Stimulated activated CD4-positive, alpha-beta T cell treated with anti-CD3 and anti-CD28 coated beads, Interleukin-1b, Interleukin-23, amount 100 ng/mL, for 48 hours (primary cell): ENCODE results near the gene MOCS2.
"Not testable (repeated sequence)": the region's sequence is repeated elsewhere in the genome, so short reads cannot be mapped to it uniquely, and the experiment has no call there.

Experiments used
- DNase-seq: peaks from one replicate; pipeline ENCODE4 v3.0.0-alpha.2; 2020

Gene MOCS2, protein sequence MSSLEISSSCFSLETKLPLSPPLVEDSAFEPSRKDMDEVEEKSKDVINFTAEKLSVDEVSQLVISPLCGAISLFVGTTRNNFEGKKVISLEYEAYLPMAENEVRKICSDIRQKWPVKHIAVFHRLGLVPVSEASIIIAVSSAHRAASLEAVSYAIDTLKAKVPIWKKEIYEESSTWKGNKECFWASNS

DNA sequence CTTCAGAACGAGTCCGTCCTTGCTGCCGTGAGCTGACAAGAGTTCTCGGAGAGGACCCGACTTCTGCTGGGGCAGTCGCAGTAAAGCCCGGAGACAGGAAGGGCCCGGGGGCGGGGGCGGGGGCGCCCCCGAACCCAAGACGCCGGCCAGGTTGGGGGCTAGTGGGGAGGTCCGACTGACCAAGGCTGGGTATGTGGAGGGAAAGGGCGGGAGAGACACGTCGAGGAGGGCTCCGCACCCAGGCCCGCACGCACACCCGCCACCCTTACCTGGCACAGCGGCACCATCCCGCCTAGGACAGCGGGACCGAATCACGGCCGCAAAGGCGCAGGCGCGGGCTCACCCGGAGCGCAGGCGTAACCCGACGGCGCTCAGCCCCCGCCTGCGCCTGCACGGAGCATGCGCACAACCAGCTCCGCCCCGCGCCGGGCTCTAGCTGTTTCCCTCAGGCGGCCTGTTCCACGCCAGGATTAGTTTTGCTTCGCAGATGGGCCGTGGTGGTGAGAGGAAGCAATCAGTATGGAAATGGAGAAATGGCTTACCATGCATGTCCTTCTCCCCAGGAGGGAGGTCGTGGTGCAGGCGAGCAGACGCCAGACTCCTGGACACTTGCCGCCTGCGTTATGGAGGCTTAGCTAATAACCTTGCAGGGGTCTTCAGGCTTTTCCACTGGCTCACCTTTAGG lies at the start of gene MOCS2:
MOCS2 (minus strand) TSS at position 315 of the 685 bp plus-strand sequence. CDS start 2,583 bp downstream, outside the sequence.
- peak; percentile 90 for DNase-seq

DNA sequence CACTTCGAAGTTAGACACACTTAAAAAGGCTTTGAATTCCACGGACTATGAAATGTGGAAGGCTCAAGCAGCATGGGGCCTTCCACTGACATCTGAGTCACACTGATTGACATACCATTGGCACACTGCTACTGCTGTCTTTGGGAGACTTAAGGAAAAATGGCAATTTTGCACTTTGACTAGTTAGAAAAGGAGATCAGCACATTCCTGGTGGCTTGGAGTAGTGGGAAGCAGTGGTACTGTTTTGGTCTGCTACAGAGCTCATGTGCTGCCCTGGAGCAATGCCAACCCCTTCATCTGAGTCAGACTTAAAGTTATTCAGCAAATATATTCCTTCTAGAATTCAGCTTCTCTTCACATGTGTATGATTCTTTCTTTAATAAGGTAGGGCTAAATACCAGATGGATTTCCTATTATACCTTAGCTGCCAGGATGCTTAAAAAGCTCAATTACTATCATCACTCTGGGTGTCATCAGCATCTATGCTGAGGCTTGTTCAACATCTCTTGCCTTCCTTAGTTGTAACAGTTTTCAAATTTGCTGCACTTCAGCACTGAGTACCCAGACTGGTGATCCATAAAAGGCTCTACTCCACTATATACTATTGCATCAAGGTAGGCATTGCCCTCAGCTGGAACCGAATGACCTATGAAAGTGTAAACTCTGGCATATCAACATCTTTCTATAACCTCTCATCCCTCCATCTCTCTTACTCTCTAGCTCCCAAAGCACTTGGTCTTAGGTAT lies 42.3 kb upstream of the MOCS2 start:
- DNase-seq: no peak

DNA sequence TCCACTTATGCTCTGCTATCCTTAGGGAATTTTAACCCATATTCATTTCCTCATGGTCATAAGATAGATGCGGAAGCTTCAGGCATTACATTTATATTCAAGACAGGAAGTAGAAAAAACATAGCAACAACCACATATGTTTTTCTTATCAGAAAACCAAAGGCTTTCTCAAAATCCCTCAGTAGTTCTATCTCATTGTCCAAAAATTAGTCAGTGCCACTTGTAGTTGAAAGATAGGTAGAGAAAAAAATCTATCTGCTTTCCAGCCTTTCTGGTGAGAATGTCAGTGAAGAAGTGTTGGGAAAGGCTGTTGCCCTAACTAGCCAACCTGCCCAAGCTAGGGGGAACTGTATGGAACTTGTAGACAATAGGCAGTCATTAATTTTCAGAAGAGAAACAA lies 23.5 kb upstream of the MOCS2 start:
- DNase-seq: no peak

DNA sequence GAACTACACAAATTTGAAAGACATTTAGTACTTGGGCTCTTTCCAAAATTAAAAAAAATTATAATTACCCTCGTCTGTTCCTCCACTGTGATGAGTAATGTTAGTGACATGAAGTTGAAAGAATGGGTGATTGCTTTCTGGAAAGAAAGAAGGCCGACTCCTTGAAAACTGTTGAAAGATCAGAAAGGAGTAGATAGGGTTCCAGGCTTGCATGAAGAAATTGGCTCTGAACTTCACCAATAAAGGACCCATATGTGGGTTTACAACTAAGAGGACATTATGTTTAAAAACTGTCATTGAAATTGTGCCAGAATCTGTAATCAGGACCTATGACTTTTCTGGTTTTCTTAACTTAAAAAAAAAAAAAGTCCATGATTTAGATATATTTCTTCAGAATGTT lies 20.7 kb upstream of the MOCS2 start:
- DNase-seq: no peak

DNA sequence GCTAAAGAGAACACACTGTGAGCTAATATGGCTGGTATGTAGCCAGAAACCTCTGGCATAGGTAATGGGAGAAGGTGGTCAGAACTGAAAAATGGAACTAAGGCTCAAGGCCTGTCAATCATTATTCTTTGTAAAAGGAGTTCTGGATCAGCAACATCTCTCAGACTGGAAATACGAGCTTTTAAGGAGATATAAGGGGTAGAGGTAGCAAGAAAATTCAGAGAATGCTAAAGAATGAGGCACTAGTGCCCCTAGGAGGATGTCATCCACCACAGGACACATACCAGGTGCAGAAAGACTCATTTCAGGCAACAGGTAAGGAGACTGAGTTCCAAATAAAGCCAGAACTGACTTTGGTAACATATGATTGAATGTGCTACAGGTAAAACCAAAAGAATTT lies 18.9 kb upstream of the MOCS2 start:
- no peak for DNase-seq

DNA sequence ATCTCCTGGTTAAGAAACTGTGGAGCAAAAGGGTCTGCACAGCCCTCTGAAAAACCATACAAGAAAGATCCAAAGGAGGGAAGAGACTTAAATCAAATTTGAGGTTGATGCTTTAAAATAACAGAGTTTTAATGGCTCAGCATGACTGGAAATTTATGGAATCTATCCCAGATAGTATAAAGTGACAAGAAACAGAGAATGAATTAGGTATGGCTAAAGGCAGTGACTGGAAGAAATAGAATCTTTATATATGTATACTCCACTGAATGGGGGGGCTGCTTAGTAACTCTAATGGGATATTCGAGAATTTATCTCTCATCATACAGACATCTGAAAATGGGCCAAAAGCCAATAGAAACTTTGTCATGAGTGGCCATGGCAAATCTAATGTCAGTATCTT lies 17.6 kb upstream of the MOCS2 start:
- no peak for DNase-seq

DNA sequence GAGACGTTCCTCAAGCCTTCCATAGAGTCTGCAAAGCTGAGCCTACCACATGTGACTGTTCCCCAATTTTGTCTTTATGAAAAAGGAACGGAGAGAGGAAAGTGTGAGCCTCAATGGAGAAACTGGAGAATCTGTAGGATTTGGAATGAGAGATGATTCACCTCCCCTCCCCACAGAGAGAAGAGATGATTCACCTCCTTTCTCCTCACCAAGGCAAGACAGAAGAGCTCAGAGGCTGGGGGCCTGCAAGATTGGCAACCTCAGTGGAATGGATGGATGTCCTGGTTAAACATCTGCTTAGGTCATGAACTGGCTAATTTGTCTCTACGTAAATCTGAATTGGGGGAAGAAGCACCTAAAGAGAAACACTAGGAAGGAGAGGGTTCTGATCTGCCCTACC lies 17.0 kb upstream of the MOCS2 start:
- no peak for DNase-seq

DNA sequence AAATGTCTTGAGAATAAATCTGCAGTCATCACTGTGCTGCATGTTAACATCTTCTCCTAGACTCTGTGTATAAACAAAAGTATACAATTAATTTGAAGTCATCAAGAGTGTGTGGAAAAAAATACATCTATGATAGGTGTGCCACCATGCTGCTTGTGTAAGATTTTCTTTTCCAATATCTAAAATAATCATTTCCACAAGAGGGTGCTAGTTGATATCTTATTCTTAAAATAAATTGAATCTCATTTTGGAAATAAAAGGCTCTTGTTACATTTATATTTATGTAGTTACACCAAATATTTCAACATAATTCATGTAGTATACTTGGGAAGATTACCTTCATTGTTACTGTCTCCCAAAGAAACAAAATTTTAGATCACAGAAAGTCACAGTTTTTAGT lies 14.1 kb upstream of the MOCS2 start:
- no peak for DNase-seq

DNA sequence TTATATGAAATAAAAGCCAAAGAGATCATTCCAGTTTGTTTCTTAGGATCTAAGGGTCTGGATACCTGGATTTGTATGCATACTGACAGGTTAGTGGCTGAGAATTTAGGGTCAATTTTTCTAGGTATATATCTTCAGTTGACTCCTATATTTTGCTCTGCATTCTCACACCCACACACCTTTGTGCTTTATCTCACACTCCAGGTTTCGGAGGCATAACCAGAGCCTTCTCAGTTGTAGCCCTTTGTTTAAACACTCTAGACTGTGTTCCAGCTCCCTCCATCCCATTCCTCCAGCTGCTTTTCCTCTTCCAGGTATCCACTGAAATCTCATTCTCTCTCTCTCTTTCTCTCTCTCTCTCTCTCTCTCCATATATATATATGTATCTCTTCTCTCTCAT lies 10.6 kb upstream of the MOCS2 start:
- DNase-seq: no peak

DNA sequence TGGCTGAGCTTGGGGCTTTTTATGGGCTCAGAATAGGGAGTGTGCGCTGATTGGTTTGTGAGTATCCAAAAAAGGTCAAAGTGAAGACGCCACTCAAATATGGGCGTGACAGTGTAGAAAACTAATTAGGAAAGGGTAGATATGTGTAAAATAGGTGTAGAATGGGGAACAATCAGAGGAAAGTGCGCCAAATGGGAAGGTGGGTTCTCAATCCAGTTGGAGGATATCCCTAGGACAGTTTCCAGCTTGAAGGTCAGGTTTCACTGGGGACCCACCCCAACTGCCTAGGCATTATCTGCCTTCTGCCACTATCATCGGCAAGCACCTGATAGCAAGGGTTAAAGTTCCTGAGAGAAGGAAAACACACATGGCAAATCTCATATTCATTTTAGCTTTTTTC lies 9.3 kb upstream of the MOCS2 start:
- DNase-seq: no peak

DNA sequence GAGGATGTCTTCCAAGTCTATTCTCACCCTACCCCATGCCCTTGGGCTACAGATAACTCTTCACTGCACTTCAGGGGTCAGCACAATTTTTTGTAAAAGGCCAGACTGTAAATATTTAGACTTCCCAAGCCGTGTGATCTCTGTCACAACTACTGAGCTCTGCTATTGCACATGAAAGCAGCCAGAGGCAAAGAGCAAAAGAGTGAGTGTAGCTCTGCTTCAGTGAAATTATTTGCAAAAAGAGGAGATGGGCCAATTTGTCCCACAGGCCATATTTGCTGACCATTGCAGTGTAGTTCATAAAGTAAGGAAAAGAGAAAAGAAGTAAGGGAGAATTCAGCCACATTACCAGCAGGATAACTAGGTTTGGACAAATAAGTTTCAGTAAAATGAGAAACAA lies 7.0 kb upstream of the MOCS2 start:
- DNase-seq: no peak

DNA sequence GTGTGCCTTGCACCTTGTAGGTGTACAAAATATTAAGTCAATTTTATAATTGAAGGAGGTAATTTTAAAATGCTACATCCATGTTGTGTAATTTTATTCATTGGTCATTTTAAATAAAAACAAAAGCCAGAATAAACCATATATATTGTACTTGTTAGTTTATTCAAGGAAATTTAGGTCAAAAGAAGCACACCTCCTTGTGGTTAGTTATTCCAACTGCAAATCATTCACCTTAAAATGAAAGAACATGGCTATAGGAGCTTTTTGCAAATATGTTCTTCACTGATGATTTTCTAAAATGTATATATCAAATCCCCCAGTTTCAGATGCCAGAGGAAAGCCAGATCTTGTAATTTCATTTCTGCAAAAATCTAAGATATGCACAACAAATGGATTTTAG lies 5.4 kb upstream of the MOCS2 start:
- DNase-seq: no peak

DNA sequence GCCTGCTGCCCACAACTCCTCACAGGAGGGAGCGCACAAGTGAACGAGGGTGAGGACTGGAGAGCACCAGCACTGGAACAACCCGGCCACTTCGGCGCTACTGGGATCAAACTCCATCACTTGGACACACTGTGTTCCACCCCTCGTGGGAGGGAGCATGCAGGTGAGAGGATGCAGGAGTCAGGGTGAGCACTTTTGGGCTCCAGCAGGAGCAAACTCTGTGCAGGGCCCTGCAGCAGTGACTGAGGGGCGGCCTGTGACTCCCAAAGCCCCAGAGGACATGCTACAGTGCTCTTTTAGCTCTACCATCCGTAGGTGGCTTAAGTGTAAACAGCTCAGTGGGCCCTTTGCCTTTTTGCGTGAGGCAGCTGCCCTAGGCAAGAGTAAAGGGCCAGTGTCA lies 4.4 kb upstream of the MOCS2 start:
- no peak for DNase-seq

DNA sequence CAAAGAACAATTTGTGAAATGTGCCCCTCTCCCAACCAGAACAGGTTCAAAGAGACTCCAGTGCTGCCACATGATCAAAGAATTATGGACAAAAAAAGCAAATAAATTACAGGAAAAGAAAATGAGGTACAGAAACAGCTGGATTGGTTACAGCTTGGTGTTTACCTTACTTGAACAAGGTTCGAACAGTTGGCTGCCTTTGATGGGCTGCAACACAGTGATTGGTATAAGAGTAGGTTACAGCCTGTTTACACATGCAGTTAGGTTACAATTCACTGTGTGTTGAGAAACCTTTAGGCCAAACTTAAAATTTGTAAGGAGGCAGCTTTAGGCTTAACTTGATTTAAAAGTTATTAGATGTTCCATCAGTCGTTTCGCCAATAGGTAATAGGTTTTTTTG lies 3.4 kb upstream of the MOCS2 start:
- DNase-seq: no peak

DNA sequence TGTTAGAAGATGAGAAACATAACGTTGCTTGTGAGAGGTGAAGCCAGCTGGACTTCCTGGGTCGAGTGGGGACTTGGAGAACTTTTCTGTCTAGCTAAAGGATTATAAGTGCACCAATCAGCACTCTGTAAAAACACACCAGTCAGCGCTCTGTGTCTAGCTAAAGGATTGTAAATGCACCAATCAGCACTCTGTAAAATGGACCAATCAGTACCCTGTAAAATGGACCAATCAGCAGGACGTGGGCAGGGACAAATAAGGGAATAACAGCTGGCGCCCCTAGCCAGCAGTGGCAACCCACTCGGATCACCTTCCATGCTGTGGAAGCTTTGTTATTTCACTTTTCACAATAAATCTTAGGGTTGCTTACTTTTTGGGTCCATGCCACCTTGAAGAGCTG lies 2.8 kb upstream of the MOCS2 start:
- not testable (repeated sequence) for DNase-seq

DNA sequence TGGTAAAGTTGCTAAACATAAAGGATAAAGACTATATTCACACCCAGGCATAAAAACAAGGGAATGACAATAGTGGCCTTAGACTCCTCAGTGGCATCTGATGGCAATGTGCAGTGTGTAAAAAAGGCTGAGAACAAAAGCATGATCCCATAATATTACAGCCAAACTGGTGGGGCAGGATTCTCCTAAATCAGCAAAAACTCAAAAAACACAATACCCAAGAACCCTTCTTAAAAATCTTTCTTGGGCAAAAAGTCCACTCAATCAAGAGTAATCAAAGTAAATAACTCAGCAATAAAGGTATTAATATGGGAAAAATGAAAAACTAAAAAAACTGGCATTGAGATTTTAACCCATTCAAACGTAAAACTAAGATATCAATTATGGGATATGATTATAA lies 1.6 kb upstream of the MOCS2 start:
- DNase-seq: no peak

DNA sequence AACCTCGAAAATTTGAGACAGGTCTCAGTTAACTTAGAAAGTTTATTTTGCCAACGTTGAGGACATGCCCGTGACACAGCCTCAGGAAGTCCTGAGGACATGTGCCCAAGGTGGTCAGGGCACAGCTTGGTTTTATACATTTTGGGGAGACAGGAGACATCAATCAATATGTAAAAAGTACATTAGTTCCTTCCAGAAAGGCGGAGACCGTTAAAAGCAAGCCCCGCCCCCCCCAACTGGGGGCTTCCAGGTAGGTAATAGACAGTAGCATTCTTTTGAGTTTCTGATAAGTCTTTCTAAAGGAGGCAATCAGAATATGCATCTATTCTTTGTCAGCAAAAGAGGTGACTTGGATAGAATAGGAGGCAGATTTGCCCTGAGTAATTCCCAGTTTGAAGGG lies 599 bp upstream of the MOCS2 start:
- DNase-seq: peak; percentile 6

DNA sequence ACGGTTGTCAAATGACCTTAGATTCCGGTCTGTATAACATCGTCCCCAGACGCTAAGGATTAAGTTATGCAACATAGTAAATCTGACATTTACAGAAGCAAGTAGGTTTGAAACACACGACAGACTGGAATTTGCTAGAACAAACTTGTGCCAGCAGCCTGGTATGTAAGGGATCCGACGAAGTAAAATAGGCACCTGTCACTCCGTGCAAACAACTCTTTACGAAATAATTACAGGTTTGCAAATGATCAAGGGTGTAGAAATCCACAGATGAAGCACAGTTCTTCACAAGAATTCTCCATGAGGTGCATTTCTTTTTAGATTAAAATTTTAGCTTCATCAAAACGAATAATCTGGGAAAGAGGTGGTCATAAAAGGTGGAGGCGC lies 508 bp downstream of the MOCS2 start:
- no peak for DNase-seq

DNA sequence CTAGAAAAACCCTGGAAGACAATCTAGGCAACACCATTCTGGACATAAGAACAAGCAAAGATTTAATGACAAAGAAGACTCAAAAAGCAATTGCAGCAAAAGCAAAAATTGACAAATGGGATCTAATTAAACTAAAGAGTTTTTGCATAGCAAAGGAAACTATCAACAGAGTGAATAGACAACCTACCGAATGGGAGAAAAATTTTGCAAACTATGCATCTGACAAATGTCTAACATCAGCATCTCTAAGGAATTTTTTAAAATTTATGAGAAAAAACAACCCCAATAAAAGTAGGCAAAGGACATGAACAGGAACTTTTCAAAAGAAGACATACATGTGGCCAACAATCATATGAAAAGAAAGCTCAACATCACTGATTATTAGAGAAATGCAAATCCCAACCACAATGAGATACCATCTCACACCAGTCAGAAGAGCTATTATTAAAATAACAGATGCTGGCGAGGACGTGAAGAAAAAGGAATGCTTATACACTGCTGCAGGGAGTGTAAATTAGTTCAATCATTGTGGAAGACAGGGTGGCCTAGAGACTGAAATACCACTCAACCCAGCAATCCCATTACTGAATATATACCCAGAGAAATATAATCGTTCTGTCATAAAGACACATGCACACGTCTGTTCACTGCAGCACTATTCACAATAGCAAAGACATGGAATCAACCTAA lies 3.8 kb downstream of the MOCS2 start:
- DNase-seq: no peak

DNA sequence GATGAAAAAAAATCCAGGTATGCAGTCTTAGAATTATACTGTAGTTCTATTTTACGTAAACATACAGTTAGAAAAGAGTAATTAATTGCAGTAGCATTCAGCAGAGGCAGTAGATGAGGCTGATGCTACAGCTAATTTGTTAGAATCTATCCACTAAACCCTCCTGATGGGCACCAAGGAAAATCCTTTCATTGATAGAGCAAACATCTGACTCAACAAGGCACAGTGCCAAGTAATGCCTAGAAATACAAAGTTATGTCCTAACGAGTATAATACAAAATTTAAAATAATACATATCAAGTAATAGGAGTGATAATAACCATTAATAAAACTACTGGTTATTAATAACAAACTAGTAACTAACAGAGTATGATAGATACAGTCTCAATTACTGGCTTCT lies 9.0 kb downstream of the MOCS2 start:
- DNase-seq: no peak

DNA sequence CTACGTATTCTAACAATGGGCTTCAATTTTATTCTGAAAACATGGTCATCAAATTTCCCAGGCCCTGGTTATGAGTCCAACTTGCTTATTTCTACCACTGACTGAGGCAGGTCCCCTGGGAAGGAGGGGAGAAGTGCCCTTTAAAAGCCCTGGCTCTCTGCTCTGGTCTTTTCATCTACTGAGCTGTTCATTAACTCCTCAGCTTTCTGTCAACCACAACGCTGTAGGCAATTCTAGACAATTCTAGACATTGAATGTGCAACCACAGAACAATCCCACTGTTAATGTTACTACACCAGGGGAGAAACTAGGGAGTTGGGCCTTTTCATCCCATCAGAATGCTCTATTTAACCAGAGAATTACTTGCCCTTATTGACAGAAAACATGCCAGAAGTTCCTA lies 10.0 kb downstream of the MOCS2 start:
- DNase-seq: no peak

DNA sequence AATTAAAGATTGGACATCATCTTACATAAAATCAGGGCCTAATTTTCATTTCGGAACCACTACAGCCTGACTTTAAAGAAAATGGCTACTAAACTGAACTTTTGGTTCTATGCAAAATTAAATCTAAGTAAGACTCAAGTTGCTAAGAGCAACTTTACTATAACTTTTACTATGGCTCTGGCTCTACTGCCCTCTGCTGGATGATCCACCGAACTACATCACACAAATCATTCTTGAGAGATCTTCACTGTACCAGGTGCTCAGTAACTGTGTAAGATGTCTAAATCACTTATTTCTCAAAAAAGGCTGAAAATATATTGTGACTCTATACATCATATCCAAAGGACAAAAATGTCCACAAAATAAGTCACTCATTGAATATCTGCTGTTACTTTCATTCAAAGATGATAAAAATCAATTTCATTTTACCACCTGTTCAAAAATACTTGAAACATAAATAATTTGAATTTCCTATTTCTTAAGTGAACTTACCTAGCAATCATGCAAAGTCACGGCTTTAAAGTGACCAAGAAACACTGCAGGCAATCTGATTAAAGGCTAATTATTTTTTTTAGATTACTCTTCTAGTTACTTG lies 13.5 kb downstream of the MOCS2 start:
- peak; percentile 66 for DNase-seq

DNA sequence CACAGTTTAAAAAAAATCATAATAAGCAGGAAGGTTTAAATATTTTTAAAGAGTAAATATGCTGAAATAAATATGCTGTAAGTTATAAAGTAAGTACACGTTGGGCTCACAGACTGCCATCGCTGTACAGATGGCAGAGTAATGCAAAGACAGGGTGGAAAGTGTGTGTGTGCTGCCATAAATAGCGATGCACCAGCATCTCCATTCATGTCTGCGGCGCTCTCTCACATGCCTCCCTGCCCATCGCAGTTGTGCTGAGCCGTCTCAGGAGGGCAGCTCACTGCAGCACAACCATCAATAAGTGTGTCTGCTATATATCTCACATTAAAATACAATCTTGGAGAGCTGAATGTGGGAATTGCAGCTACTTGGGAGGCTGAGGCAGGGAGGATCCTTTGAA lies 14.3 kb downstream of the MOCS2 start:
- no peak for DNase-seq
